ENCODE data around the gene MEF2B.

- TF ChIP-seq, protein P1, sequence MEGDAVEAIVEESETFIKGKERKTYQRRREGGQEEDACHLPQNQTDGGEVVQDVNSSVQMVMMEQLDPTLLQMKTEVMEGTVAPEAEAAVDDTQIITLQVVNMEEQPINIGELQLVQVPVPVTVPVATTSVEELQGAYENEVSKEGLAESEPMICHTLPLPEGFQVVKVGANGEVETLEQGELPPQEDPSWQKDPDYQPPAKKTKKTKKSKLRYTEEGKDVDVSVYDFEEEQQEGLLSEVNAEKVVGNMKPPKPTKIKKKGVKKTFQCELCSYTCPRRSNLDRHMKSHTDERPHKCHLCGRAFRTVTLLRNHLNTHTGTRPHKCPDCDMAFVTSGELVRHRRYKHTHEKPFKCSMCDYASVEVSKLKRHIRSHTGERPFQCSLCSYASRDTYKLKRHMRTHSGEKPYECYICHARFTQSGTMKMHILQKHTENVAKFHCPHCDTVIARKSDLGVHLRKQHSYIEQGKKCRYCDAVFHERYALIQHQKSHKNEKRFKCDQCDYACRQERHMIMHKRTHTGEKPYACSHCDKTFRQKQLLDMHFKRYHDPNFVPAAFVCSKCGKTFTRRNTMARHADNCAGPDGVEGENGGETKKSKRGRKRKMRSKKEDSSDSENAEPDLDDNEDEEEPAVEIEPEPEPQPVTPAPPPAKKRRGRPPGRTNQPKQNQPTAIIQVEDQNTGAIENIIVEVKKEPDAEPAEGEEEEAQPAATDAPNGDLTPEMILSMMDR (conservative IDR thresholded peaks at IDR 0.05 in 1 of 2, IDR thresholded peaks at IDR 0.05 in 1 of 2; ENCODE audit: low read depth in 1 of 2, low read length in 2 of 2): no peak
- TF ChIP-seq EZH2 (IDR thresholded peaks at IDR 0.05; ENCODE audit: low read length, missing control alignments): no peak
Measured at GRCh38 chr19:19103167-19103566, 66.9 kb downstream of the MEF2B start.
